GM10847 (cell line): Measurements from ENCODE around the gene PNMA6F.

Source experiments
- POLR2A ChIP-seq: IDR thresholded peaks from 2 replicates; pipeline ENCODE4 v1.6.1; 2011; ENCODE audit not compliant: insufficient read length; ENCODE audit errors: extremely low read depth

Gene PNMA6F

GRCh38 chrX:153310901-153311300 is 10.7 kb downstream of the PNMA6F start:
- no peak for TF ChIP-seq POLR2A

GRCh38 chrX:153307276-153308178 is 14.0 kb downstream of the PNMA6F start:
- no peak for TF ChIP-seq POLR2A

- no peak for TF ChIP-seq POLR2A
Observed at GRCh38 chrX:153306527-153307115, 14.9 kb downstream of the PNMA6F start.

GRCh38 chrX:153305972-153306371 is 15.6 kb downstream of the PNMA6F start:
- no peak for TF ChIP-seq POLR2A

GRCh38 chrX:153304988-153305736 is 16.4 kb downstream of the PNMA6F start:
- no peak for TF ChIP-seq POLR2A

GRCh38 chrX:153303276-153304262 is 18.0 kb downstream of the PNMA6F start:
- TF ChIP-seq POLR2A, result no peak

- TF ChIP-seq POLR2A, result no peak
Observed at GRCh38 chrX:153302796-153303195, 18.8 kb downstream of the PNMA6F start.

- TF ChIP-seq POLR2A, result no peak
Observed at GRCh38 chrX:153301746-153302145, 19.8 kb downstream of the PNMA6F start.

- TF ChIP-seq POLR2A, result no peak
Observed at GRCh38 chrX:153299855-153300254, 21.7 kb downstream of the PNMA6F start.

- no peak for TF ChIP-seq POLR2A
Observed at GRCh38 chrX:153297376-153297775, 24.2 kb downstream of the PNMA6F start.
